ENCODE data around the gene ARRDC3.
"Not testable (repeated sequence)": the region's sequence is repeated elsewhere in the genome, so short reads cannot be mapped to it uniquely, and the experiment has no call there.

Gene ARRDC3

DNA sequence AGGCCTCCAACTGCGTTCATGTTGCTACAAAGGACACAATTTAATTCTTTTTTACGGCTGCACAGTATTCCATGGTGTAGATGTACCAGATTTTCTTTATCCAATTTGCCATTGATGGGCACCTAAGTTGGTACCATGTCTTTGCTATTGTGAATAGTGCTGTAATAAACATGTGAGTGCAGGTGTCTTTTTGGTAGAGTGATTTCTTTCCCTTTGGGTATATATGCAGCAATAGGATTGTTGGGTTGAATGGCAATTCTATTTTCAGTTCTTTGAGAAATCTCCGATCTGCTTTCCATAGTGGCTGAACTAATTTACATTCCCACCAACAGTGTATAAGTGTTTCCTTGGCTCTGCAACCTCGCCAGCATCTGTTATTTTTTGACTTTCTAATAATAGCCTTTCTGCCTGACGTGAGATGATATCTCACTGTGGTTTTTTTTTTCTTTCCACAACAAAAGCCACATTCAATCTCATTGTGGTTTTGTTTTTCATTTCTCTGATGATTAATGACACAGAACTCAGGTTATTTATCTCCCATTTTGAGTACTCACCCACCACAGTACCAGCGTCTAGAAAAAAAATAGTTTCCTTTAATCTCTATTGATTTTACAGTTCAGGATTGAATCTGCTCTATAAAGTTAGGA is 21.9 kb downstream of the ARRDC3 start:
- DNase-seq (ENCODE audit: low read depth in 1 of 2, low spot score in 1 of 2): no peak

DNA sequence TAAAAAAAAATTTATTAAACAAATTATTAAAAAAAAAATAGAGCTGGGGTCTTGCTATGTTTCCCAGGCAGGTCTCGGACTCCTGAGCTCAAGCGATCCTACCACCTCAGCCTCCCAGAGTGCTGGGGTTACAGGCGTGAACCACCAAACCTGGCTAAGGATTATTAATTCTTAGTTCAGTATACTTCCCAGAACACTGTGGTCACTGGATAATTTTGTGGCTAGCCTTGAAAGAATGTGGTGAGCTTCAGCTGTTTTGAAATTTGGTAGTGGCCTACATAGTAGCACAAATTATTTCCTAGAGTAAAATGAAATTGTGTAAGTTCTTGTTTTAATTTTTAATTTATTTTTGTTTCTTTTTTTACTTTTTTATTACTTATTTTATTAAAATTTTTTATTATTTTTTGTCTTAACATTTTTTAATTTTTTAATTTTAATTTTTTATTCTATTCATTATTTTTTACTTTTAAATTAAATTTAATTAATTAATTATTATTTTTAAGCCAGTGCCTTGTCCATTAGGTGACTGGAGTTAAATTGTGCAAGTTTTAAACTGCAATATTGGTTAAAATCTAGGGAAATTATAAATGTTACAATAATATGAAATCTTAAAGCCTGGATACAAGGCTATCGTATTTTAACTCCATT is 23.0 kb downstream of the ARRDC3 start:
- no peak for DNase-seq (ENCODE audit: low read depth in 1 of 2, low spot score in 1 of 2)

DNA sequence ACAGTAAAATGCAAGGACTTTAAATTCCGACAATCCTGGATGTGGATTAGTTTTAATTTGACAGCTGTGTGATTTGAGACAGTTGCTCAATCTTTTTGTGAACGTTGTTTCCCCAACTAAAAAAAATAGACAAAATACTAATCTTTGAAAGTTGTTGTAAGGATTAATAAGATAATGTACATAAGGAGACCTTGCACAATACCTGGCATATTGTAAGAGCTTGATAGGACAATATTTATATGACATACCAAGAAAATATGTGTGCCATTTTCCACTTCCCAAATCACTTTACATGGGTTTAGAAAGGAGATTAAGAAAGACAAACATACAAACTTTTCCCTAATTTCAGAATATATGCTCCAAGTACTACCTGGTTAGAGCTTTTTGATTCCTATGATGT is 25.3 kb downstream of the ARRDC3 start:
- no peak for DNase-seq (ENCODE audit: low read depth in 1 of 2, low spot score in 1 of 2)

DNA sequence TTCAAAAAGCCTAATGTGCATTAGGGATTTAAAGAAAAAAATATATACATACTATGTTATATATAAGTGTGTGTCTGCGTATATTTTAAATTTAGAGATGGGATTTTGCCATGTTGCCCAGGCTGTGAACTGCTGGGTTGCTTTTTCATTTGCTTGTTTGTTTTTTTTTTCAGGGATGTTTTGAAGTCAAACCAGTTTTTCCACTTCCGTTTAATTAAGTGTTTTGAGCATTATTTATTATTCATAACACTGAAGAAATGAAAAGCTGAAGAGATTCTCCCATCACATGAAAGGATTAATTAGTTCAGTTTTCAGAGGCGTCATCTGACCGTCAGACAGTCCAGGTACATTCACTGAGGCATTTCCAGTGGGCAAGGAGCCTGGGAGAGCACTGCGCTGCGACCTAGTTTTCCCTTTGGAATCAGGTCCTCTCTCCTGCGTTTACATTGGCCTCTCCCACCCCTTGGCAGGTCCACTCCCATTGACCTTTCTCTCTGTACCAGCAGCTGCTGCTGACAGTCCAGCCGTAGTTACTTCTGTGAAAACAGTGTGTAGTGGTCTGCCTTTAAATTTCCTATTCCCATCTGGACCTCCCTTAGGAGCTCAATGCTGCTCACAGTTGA is 26.0 kb downstream of the ARRDC3 start:
- DNase-seq (ENCODE audit: low read depth in 1 of 2, low spot score in 1 of 2): no peak

DNA sequence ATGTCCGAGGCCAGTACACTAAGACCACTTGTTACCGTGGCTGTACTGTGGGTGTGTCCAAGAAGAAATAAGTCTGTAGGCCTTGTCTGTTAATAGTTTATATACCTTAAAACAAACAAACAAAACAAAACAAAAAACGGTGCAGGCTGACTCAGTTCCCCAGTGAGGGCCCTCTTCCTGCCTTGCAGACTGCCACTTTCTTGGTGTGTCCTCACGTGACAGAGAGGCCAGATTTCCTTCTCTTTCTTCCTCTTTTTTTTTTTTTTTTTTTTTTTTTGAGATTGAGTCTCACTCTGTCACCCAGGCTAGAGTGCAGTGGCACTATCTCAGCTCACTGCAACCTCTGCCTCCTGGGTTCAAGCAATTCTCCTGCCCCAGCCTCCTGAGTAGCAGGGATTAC is 28.2 kb downstream of the ARRDC3 start:
- DNase-seq (ENCODE audit: low read depth in 1 of 2, low spot score in 1 of 2): not testable (repeated sequence)

DNA sequence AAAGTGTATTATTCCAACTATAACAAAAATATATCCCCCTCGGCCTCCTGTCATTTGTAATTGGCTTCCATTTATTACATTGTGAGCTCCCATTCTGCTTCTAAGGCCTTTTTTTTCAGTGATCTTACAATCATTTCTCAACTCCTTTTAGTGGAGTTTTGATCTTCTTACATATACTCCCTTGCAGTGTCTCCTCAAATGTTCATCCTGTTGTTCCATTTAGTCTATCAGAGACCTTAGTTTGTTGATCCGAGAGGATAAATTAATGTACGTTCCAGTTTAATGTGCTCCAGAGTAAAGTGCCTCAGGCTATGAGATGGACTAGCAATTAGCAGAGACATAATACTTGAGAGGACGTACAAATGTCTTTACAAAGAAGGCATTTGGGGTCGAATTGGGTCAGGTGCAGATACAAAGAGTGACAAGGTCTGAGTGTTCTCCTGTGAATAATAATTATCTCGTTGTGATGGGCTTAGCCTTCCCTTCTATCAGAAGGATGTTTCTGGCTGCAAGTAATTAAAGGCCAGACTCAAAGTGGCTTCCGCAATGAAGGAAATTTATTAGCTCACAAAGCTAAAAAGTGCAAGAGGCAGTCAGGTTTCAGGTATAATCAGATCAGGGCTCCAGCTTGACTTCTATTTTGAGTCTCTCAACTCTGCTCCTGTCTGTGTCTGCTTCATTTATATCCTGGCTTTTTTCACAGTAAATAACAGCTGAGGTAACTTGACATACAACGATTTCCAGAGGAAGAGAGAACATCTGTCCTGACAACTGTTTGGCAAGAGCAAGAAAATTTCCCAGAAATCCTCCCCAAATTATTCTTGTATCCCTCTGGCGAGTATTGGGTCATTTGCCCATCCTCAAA is 30.1 kb downstream of the ARRDC3 start:
- DNase-seq (ENCODE audit: low read depth in 1 of 2, low spot score in 1 of 2): no peak

DNA sequence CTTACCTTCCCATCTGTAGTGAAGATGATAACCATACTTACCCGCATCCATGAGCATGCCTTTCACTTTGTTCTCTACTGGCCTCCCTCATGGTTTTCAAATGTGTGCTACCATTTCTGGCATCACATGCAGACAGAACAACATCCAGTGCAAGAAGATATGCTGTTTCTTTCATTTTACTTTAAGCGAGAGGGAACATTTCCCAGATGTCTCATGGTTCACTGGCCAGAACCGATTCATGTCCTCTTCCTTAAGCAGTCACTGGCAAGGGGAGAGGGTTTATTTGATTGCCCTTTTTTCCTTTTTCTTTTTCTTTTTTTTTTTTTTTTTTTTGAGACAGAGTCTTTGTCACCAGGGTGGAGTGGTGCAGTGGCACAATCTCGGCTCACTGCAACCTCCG is 37.7 kb downstream of the ARRDC3 start:
- no peak for DNase-seq (ENCODE audit: low read depth in 1 of 2, low spot score in 1 of 2)

DNA sequence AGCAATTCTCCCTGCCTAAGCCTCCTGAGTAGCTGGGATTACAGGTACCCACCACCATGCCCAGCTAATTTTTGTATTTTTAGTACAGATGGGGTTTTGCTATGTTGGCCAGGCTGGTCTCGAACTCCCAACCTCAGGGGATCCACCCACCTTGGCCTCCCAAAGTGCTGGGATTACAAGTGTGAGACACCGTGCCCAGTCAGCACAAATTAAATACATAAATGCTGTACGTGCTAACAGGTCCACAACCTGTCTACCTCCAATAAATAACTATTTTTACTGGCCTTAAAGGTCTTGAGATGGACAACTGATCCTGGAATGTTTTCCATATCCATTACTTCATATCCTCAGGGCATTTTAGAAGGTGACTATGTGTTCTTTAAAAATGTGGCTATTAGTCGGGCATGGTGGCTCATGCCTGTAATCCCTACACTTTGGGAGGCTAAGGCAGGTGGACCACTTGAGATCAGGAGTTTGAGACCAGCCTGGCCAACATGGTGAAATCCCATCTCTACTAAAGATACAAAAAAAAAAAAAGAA is 38.4 kb downstream of the ARRDC3 start:
- DNase-seq (ENCODE audit: low read depth in 1 of 2, low spot score in 1 of 2): not testable (repeated sequence)

DNA sequence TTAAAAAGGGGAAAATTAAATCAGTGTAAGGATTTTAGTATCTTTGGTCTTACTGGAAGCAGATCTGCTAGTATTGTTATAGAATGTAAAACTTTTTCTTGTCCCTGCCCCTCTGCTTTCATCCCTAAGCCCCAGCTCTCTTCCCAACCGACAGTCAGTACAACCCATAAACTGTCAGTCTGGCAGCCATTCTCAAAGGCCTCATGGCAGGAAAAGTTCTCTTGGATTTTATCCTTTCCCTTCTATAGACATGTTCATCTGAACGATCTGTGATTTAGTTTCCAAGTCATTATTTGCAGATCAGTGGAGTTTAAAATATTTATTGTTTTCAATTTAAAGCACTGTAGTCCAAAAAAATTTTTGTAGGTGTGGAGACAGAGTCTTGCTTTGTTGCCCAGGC is 39.2 kb downstream of the ARRDC3 start:
- DNase-seq (ENCODE audit: low read depth in 1 of 2, low spot score in 1 of 2): no peak

DNA sequence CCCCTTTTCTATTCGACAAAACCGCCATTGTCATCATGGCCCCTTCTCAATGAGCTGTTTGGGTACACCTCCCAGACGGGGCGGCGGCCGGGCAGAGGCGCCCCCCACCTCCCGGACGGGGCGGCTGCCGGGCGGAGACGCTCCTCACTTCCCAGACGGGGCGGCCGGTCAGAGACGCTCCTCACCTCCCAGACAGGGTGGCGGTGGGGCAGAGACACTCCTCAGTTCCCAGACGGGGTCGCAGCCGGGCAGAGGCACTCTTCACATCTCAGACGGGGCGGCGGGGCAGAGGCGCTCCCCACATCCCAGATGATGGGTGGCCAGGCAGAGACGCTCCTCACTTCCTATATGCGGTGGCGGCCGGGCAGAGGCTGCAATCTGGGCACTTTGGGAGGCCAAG is 40.2 kb downstream of the ARRDC3 start:
- not testable (repeated sequence) for DNase-seq (ENCODE audit: low read depth in 1 of 2, low spot score in 1 of 2)

DNA sequence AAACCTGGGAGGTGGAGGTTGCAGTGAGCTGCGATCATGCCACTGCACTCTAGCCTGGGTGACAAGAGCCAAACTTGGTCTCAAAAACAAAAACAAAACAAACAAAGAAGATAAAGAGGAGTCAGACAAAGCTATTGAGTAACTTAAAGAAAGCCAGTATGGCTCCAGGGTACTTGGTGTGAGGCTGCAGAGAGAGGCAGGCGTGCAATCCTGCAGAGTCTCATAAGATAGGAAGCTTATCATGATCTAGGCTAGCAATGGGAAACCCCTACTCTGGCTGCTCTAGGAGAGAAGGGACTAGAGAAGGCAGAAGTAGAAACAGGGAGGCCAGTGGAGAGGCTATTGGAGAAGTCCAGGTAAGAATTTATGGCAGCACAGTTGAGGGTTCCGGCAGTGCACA is 42.0 kb downstream of the ARRDC3 start:
- no peak for DNase-seq (ENCODE audit: low read depth in 1 of 2, low spot score in 1 of 2)

DNA sequence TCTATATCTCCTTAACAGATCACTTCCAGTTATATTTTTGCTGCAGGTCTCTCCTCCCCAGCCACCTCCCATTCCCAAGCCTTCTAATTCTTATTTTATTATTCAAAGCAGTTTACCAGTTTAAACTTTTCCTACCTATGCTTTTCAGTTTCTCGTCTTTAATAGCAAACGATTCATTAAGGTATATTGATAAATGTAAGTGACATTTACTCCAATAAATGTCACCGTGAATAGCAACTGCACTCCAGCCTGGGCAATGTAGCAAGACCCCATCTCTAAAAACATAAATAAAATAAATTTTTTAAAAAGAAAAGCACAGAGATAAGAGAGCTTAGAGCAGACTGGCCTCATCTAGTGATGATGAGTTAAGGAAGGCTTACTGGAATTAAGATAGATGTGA is 42.6 kb downstream of the ARRDC3 start:
- no peak for DNase-seq (ENCODE audit: low read depth in 1 of 2, low spot score in 1 of 2)

DNA sequence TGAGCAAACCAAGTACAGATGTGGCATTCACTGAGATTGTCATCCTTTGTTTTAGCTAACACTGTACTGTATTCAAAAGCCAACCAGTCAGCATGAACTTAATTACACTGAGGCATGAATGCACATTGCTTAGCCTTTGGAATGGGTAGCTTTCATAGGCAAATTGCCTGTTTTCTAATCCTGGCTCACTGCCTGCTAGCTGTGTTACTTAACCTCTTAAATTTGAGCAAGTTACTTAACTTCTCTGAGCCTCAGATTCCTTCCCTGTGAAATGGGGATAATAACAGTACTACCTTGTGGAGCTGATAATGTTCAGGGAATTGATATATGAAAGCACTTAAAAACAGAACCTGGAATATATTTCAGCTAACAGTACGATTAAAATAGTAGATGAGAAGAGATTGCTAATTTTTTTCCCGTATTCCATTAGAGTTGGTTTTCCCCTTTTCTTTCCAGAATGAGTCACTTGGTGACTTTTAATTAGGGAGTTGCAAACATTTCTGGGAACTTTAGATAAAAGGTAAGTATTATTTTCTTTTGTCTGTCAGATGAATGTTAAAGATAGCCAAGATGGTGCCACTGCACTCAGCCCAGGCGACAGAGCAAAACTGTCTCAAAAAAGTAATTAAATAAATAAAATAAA is 43.9 kb downstream of the ARRDC3 start:
- no peak for DNase-seq (ENCODE audit: low read depth in 1 of 2, low spot score in 1 of 2)

DNA sequence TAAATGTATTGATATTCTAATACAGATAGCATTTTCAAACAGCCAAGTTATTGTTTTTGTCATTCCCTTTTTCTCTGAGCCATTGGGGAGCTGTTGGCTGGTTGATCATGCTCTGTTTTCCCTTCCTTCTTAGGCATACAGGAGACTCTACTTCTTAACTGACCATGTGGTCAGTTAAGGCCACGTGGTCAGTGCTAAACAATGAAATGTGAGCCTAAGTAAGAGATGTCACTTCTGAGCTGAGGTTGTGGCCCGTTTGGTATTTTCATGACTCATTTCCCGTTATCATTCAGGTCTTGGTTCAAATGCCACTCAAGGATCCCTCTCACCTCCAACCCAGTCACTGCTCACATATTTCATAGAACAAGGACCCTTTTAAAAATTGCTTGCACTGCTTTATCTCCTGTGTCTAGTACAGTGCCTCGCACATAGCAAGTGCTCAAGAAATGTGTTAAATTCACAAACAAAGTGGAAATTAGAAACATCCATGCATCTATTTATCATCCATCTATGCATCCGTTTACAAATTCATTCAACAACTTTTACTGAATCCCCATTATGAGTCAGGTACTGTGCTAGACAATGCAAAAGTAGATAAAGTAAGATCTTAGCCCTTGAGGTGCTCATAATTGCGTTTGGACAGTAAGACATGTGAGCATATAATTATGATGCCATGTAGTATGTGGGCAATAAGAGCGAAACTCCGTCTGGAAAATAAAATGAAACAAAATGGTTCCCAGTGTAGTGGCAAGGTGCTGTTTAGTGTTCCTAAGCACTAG is 50.7 kb downstream of the ARRDC3 start:
- no peak for DNase-seq (ENCODE audit: low read depth in 1 of 2, low spot score in 1 of 2)

DNA sequence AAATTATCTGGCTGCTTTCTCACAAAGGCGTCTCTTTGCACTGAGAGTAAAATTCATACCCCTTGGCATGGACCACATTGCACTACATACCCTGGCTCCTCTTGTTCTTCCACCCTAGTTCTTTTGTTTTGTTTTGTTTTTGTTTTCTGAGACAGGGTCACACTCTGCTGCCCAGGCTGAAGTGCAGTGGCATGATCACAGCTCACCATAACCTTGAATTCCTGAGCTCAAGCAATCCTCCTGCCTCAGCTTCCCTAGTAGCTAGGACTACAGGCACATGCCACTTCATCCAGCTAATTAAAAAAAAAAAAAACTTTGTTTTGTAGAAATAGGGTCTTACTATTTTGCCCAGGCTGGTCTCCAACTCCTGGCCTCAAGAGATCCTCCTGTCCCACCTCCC is 51.4 kb downstream of the ARRDC3 start:
- no peak for DNase-seq (ENCODE audit: low read depth in 1 of 2, low spot score in 1 of 2)

DNA sequence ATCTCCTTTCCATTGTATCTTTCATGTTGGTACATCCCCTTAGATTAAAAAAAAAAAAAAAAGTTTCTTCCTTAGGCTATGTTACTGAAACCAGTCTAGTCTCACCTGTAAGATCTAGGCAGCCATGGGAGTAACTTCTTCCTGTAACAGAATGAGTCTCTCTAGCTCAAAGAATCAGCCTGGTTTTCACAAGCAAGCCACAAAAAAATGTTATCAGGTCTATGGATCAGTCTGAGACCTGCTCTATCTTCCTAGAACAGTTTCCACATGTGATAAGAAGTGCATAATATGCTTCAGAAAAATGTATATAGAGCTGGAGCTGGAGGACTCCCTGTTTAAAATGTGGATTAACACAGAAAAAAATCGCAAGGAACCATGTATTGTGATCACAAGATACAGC is 53.8 kb downstream of the ARRDC3 start:
- DNase-seq (ENCODE audit: low read depth in 1 of 2, low spot score in 1 of 2): no peak

DNA sequence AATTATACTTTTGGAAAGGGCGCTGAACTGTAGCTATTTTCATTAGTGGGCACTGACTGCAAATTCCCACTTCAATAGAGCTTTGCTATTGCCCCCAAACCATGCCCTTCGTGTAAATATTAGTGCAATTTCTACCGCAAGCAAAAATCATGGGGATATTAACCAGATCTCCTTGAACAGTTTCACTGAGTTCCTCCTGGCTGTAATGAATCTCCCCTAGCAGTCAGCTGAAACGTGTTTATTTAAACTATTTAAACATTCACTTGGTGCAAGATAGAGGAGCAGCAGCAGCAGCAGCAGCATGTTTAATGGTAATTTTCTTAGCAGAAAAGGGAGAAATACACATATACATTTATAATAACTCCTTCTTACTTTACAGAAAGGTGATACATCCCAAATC is 54.4 kb downstream of the ARRDC3 start:
- DNase-seq (ENCODE audit: low read depth in 1 of 2, low spot score in 1 of 2): no peak

DNA sequence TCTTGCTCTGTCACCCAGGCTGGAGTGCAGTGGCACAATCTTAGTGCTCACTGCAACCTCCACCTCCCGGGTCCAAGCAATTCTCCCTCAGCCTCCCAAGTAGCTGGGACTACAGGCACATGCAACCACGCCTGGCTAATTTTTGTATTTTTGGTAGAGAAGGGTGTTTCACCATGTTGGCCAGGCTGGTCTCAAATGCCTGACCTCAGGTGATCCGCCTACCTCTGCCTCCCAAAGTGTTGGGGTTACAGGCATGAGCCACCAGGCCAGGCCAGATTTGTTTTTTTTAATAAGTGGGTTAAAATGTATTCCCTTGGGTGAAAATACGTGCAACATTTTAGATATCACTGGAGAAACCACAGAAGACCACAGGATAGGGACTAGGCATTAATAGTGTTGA is 60.1 kb downstream of the ARRDC3 start:
- not testable (repeated sequence) for DNase-seq (ENCODE audit: low read depth in 1 of 2, low spot score in 1 of 2)

DNA sequence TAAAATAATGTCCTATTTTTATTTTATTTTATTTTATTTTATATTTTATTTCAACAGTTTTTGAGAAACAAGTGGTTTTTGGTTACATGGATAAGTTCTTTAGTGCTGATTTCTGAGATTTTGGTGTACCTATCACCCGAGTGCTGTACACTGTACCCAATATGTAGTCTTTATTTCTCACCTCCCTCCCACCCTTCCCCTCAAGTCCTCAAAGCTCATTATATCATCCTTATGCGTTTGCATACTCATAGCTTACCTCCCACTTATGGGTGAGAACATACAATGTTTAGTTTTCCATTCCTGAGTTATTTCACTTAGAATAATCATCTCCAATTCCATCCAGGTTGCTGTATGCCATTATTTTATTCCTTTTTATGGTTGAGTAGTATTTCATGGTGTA is 63.5 kb downstream of the ARRDC3 start:
- DNase-seq (ENCODE audit: low read depth in 1 of 2, low spot score in 1 of 2): no peak

DNA sequence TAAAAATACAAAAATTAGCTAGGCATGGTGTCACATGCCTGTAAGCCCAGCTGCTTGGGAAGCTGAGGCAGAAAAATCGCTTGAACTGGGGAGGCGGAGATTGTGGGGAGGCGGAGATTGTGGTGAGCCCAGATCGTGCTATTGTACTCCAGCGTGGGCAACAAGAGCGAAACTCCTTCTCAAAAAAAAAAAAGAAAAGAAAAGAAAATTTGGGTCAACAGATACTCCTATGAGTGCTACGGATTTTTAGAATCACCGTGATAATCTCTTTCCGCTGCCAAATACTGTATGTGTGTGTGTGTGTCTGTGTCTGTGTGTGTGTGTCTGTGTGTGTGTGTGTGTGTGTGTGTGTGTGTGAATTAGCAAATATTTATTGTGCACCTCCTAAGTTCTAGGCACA is 64.4 kb downstream of the ARRDC3 start:
- no peak for DNase-seq (ENCODE audit: low read depth in 1 of 2, low spot score in 1 of 2)

Measured in stimulated activated CD4-positive, alpha-beta T cell treated with anti-CD3 and anti-CD28 coated beads, Interleukin-15, amount 100 ng/mL, for 1 hour (primary cell).